NCI-H146 treated with DMSO at 0.1 percent for 48 hours (cell line): ENCODE measurements around the gene ANKRD31.
A peak's percentile ranks its signal among the peaks of the same experiment; 100 is the strongest.

Source experiments
- DNase-seq: peaks from one replicate; lab custom pipeline; 2025; ENCODE audit not compliant: unreplicated experiment; lab: John Stamatoyannopoulos, UW

ANKRD31 gene

DNA sequence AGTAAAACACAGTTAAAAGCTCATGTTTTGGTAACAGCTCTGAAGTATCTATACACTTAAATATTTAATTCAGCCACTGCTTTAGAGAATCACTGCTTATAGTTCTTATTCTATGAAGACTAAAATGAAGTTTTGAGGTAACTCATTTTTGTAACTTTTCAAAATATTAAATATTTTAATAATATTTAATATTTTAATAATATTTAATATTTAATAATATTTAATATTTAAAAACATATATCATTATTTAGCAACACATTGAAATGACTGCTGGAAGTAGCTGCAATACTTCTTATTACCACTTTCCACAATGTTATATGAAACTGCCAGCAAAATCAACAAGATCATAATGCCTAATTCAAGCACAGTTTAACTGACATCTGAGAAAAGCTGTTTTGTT lies 165.6 kb downstream of the ANKRD31 start:
- no peak for DNase-seq

GRCh38 chr5:75067434-75067833 lies 169.2 kb downstream of the ANKRD31 start:
- no peak for DNase-seq

DNA sequence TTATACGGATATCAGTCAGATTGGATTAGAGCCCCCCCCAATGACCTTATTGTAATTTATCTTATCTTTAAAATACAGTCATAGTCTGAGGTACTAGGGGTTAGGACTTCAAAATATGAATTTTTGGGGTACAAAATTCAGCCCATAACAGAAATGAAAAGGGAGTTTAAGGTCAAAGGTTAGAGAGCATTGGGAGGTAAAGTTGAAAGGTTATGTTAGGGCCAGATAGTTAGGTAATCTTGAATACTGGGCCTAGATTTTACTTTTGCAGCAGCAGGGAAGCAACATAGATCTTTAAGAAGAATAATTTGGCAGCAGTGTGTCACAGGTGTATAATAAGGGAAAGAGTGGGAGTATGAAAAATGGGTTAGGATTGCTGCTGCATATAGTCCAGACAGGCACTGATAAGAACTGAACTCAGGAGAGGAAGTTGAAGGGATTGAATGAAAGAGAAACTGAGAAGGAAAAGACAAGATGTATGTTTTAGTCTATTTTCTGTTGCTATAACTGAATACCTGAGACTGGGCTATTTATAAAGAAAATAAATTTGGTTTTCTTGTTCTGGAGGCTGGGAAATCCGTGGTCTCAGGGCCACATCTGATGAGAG lies 173.7 kb downstream of the ANKRD31 start:
- no peak for DNase-seq

DNA sequence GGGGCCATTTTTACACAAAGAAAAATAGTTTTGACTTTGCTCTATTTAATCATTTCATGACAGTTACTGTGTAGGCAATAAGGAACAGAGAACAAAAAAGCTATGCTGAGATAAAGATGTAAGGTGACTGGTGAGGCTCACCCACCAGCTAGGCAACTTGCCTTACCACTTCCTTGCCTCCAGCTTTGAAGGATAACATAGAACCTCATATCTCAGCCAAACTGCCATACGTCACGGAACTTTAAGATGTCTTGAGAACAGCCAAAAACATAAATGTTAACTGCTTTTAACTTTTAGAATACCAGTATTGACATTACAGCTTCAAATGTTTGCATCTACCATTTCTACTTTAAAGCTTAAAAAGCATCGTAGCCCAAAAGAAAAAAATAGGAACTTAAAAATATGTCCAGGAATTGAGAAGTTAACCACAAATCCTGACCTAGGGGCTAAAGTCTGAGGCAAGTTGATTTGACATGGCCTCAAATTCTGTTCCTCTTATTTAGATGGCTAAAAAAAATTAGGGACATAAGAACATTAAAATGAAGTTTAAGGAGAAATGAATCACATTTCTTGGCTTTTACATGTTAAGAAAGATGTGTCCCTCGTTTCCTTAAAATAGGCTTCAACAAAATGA lies 176.6 kb downstream of the ANKRD31 start:
- DNase-seq = no peak

DNA sequence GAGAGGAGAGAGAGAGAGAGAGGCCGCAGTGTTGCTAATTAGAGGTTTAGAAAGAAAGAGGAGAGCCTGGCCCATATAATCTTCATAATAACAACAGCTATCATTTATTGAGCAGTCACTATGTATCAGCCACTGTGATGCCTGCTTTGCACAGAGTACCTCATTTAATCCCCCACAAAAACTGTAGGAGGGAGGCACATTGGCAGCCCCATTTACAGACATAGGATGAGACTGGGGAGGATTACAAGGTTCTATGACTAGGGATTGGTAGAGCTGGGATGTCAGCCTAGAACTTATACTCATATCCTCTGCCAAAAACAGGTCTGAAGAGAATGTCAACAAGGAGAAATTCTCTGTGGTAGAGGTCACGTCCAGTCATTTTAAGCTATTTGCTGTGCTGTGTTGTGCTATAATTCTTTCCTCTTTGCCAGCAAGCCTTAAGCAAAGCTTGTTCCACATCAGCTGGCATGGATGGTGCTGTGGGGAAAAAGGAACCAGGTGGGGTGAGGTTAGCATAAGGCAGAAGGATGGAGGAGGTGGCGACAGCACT lies 177.6 kb downstream of the ANKRD31 start:
- no peak for DNase-seq

- no peak for DNase-seq
Observed at GRCh38 chr5:75057561-75057960, 179.1 kb downstream of the ANKRD31 start.

DNA sequence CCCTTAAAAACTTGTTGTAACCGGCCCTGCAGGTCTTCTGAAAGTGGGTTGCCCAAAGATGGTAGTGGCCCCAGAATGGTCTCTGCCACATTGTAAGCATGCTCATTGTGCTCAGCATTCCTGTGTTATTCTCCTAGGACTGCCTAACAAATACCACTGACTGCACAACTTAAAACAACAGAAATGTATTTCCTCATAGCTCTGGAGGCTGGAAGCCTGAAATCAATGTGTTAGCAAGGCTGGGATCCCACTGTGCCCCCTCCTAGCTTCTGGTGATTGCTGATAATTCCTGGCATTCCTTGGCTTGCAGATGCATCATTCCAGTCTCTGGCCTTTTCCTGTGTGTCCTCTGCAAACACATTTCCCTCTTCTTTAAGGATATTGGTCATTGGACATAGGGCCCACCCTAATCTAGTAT lies 180.9 kb downstream of the ANKRD31 start:
- no peak for DNase-seq

- no peak for DNase-seq
Observed at GRCh38 chr5:75054134-75054930, 182.3 kb downstream of the ANKRD31 start.

DNA sequence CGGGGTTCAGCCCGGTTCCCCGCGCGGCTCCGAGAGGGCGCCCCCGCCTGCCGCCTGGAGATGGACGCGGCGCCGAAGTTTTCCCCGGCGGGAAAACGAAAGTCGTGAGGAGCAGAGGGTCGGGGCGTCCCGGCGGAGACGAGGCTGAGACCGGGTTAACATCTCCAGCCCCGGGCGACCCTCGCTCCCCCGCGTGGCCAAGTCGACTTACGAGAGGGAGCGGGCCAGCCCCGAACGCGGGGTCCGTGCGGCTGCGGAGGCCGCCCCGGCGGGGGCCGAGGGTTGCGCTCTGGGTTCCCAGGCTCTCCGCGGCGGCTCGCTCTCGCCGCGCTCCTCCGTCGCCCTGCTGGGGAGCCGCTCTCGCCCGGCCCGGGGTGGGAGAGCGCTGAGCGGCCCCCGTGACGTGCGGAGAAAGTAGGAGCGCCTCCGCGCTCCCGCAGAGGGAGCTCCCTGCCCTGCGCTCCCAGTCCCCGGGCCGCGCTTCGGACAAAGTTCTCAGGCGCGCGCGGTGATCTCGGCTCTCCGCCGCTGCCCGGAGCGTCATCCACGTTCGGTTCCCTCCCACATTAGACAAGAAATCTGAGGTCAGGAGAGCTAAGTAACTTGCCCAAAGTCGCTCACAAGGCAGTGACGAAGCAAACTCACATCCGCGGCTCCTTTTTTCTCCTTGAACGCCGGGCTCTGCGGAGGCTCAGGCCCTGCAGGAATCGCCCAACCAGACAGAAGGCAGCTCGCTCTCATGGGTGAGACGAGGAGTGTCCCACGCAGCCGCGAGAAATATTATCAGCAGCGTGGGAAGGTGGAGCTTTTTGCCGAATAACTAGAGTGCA lies 183.2 kb downstream of the ANKRD31 start:
- DNase-seq = no peak

DNA sequence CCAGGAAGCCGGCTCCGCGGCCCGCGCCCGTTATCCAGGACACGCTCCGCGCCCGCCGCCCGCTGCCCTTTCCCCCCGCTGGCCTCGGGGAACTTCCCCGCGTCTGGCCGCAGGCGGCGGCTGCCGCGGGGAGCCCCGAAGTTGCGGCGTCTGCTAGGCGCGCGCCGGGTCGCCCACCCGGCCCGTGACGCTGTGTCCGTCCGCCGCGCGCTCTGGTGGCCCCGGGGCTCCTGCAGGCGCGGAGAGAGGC lies 183.7 kb downstream of the ANKRD31 start:
- DNase-seq = no peak

GRCh38 chr5:75052192-75053053 lies 184.3 kb downstream of the ANKRD31 start, which contains the start of gene GCNT4:
Gene GCNT4 (minus strand): TSS chr5:75052558. CDS start chr5:75030037, 22,521 bp downstream.
- DNase-seq = no peak

GRCh38 chr5:75051217-75051751 lies 185.4 kb downstream of the ANKRD31 start:
- DNase-seq = no peak

GRCh38 chr5:75050415-75050814 lies 186.3 kb downstream of the ANKRD31 start:
- no peak for DNase-seq

GRCh38 chr5:75049456-75050351 lies 187.0 kb downstream of the ANKRD31 start:
- peak; percentile 4 for DNase-seq

- no peak for DNase-seq
Observed at GRCh38 chr5:75048457-75048953, 188.2 kb downstream of the ANKRD31 start.

- DNase-seq = no peak
Observed at GRCh38 chr5:75047356-75047755, 189.3 kb downstream of the ANKRD31 start.

DNA sequence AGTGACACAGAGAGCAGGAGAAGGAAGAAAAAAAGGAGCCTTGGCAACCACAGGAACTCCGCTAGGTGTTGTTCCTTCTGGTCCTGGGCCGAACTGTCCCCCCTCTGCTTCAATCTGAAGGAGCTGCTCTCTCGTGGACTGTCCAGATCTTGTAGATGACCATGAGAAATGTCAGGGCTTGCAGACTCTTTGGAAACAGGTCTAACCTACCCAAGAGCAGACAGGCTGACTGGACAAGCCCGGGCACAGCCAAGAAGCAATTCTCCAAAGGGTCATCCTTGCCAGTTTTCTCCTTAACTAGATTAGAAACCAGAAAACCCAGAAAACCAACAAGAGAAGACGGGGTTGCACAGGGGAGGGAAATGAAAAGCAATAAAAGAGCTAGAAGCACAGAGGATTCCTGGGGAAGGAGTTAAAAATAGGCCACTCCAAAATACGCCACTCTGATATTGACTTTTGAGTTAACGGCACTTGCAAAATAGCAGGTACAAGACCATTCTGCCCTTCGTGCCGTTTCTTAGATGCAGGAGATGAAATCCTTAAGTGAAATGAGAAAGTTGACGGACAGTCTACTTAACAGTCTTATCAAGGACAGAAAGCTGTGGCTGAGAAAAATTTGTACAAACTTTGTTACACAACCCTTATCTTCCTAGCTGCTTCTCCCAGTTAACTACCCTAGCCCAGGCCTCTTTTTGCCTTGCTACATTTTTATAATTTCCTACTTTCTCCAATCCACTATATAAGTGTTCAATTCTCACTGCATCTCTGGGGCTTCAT lies 190.1 kb downstream of the ANKRD31 start:
- no peak for DNase-seq

- no peak for DNase-seq
Observed at GRCh38 chr5:75045071-75045470, 191.6 kb downstream of the ANKRD31 start.
